GM18870 (cell line): ENCODE results near the gene SGF29.
"Not testable (repeated sequence)": the region's sequence is repeated elsewhere in the genome, so short reads cannot be mapped to it uniquely, and the experiment has no call there.

Experiments used
- ATAC-seq: cut with Tn5 transposase; IDR thresholded peaks from one replicate; pipeline ENCODE4 v1.9.1; 2021; ENCODE audit warnings: moderate library complexity; ENCODE audit not compliant: unreplicated experiment

SGF29 gene

GRCh38 chr16:28592979-28593553, 39.3 kb downstream of the SGF29 start:
- no peak for ATAC-seq

GRCh38 chr16:28595451-28595850, 41.7 kb downstream of the SGF29 start:
- ATAC-seq, result not testable (repeated sequence)

DNA sequence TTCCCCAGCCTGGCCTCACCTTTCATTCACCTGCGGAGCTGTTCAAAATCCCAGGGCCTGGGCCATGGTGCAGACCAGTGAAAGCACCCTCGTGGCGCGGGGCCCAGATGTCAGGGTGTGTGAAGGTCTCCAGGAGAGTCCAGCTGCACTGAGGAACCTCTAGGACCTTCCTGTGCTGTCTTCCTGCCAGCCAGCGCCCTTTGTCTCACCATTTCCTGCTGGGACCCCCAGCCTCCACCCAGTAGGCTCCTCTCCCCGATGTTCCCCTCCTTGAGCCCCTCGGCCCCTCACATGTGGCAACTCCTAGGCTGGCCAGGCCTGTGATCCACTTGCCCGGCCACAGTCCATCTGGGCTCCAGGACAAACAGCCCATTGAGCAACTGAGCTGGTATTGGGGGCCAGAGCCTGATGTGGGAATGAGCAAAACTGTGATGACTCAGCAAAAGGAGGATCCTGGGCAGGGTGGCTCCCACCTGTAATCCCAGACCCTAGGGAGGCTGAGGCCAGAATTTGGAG, 42.5 kb downstream of the SGF29 start:
- no peak for ATAC-seq

DNA sequence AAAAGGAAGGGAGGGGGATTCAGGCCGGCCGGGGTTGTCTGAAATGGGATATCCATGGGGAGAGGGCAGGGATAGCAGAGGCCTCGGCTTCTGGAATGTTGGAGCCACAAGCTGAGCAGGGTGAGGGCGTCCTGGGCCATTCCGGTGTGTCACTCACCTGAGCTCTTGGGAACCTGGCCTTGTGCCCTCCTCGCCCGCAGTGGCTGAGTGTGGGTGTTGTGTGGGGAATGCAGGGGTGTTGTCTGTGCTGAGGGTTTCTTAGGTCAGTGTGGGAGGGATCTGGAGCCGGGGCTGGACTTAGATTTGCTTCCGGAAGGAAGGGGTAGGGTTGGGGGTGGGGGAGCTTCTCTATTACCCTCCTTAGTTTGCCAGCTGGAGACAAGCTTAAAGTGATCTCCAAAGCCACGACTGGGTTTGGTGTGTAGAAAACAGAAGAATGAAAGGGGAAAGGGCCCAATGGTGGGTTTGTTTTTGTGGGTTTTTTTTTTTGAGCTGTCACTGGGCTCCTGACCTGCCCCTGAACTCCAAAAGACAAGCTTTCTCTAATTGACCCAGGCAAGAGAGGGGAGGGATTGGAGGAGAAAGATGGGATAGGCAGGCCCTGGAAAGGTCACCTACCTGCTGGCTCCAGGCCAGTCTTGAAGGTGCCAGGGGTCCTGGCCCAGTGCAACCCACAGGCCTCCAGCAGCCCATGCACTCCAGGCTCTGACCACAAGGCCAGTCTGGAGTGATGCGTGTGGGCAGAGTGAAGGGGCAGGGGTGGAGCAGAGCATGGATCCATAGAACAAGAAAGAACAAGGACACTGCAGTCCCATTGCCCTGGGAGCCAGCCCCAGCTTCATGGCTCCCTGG, 43.3 kb downstream of the SGF29 start, which contains the start of gene SULT1A2:
Gene SULT1A2 (minus strand): TSS at position 211 of the 852 bp plus-strand sequence. CDS start 1,120 bp downstream, outside the sequence.
- ATAC-seq, result no peak

DNA sequence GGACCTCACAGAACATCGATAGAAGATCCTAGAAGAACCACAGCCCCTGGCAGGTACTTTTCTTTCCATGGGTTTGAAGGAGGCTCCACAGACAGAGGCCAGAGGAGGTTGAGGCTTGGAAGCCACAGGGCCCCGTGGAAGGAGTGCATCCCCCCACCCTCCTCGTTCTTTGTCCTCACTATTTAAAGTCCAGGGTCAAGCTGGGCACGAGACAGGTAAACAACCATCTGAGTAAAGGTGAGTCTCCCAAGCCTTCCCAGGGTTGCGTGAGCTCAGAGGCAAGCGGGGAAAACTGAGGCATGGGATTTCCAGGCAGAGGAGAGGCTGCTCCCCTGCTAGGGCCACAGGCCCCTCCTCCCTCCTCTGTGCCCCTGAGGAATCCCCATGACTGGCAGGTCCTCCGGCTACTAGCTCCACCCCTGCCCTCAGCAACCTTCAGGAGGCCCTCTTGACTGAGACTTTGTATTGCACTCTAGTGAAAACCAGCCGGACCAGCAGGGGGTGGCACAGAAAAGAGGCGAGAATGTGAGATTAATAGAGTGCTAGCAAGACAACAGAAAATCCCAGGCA, 44.1 kb downstream of the SGF29 start:
- no peak for ATAC-seq

- not testable (repeated sequence) for ATAC-seq
Measured at GRCh38 chr16:28599377-28600285, 45.9 kb downstream of the SGF29 start.

GRCh38 chr16:28600965-28601364, 47.2 kb downstream of the SGF29 start:
- ATAC-seq, result not testable (repeated sequence)

DNA sequence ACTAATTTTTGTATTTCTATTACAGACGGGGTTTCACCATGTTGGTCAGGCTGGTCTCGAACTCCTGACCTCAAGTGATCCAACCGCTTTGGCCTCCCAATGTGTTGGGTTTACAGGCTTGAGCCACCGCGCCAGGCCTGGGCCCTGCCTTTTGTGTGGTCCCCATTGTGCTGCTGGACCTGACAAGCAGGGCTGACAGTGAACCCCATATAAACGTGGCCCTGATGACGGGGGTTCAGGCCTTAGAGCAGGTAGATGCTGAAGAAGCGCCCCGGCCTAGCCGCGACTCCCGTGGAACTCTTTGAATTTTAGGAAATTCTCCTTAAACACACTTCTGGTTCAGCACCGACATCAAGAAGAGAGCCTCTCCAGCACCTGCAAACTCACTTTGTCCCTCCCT, 47.9 kb downstream of the SGF29 start:
- ATAC-seq, result not testable (repeated sequence)

DNA sequence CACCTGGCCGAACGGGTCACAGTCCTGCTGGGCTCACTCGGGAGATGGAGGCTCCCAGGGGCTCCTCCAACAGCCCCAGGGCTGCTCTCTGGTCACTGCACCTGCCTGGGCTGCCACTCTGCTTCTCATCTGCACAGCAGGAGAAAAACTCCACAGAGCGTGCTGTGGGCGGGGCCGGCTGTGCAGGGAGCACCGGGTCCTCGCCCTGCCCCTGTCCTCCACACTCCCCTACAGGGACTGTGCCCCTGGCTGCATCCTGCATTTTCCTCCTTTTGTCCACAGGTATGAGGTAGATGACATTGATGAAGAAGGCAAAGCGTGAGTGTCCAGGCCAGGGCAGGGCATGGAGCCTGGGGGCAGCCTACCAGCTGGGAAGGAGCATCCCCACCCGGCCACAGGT, 48.3 kb downstream of the SGF29 start:
- not testable (repeated sequence) for ATAC-seq

- ATAC-seq, result no peak
Measured at GRCh38 chr16:28602529-28602928, 48.8 kb downstream of the SGF29 start.

DNA sequence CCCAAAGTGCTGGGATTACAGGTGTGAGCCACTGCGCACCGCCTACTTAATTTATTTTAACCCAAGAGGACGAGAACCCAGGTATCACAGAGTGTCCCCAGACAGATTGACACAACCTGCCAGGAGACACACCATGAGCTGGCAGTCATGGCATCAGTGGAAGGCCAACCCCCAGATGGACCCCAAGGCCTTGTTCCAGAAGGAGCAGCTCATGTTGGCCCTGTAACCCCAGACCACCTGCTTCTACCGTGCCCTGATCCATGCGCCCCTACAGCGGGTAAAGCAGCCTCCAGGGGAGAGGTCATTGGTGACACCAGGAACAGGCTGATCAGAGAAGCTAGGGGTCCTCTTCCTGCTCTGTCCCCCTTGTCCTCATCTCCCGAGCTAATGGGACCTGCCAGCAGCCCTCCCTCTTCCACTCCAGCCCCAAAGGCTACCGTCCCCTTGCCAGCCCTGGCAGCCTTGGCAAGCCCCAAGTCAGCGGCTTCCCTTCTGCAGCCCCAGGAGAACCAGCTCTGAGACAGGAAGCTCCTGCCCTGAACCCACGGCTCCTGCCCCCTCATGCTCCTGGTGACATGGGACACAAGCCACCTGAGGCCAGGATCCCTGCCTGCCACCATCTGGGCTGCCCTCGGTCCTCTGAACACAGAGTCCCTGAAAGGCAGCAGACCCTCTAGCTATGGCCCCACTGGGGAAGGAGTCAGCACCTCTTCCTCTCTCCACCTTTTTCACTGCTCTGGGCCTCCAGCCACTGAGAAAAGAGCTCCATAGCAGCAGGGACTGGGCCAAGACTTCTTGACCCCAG, 49.9 kb downstream of the SGF29 start:
- ATAC-seq, result no peak

DNA sequence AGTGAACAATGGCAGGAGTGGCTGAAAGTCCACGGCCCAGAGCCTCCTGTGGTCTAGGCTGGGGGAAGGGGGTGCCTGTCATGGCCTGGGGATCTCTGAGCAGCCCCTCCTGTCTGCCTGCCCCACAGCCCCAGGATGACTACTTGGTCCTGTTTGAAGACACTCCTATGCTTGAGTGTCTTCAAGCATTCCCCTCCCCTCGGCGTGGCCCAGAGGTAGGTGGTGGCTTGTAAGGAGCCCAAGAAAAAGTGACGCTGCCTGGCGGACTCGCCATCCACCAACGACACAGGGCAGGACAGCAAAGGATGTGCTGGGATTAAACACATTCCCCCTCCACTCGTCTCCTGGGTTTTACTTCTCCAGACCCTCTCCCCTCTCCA, 50.5 kb downstream of the SGF29 start:
- no peak for ATAC-seq

GRCh38 chr16:28606291-28607115, 52.8 kb downstream of the SGF29 start:
- ATAC-seq, result no peak

- ATAC-seq, result no peak
Measured at GRCh38 chr16:28607116-28607623, 53.5 kb downstream of the SGF29 start.

DNA sequence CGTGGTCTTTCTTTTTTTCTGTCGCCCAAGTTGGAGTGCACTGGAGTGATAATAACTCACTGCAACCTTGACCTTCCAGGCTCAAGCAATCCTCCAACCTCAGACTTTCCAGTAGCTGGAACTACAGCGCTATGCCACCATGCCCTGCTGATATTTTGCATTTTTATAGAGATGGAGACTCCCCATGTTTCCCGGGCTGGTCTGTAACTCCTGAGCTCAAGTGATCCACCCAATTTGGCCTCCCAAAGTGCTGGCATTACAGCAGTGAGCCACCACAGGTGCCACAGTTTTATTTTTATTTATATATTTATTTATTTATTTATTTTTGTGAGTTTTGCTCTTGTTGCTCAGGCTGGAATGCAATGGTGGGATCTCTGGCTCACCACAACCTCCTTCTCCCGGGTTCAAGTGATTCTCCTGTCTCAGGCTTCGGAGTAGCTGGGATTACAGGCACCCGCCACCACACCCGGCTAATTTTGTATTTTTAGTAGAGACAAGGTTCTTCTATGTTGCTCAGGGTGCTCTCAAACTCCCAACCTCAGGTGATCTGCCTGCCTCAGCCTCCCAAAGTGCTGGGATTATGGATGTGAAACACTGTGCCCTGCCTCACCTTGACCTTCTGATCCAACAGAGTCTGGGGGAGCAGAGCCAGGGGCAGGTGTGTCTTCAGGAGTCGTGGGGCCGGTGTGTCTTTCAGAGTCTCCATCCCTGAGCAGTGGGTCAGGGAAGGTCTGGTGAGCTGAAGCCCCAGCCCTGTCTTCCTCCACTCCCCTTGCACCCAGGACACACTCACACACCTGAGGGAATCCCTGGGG, 54.2 kb downstream of the SGF29 start:
- not testable (repeated sequence) for ATAC-seq

DNA sequence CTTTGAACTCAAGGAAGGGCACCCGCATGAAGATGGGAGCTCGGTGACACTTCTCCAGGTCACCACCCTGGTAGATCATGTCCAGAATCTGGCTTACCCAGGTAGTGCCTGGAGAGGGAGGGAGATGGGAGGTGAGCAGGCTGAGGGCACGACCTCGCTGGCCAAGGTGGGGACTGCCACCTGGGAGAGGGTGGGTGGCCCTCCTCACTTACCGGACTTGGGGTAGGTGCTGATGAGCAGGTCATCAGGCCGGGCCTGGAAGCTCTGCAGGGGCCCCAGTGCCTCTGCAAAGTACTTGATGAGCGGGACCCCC, 54.7 kb downstream of the SGF29 start:
- ATAC-seq, result not testable (repeated sequence)

- ATAC-seq, result not testable (repeated sequence)
Measured at GRCh38 chr16:28608867-28609596, 55.3 kb downstream of the SGF29 start.
